HepG2 (cell line): Measurements from ENCODE around the gene ESPNL. TPM values are rescaled to one million over a fixed set of nuclear protein-coding genes. Genes with fewer than 3 reads are reported as not detected.

ENCODE experiments used
- ATAC-seq: fragments of 200-7000 bp; cut with Tn5 transposase; 3 replicates; pipeline ENCODE4 v1.9.1; 2020; ENCODE audit warnings: mild to moderate bottlenecking, moderate library complexity
- BruUV-seq: library from RNA; stranded (reverse); fragments of 400-500 nt; replicated peaks from 2 replicates; lab custom pipeline; 2021; lab: Mats Ljungman, UMichigan
- CTCF ChIA-PET: fragments of 300-600 bp; formaldehyde crosslinking; extraction: SDS; loops from one replicate; lab custom pipeline; 2021; ENCODE audit warnings: low total read pairs, inconsistent platforms, low intra/inter-chr PET ratio; lab: Yijun Ruan, JAX
- POLR2A ChIA-PET: fragments of 350-600 bp; sonication (Branson Sonifier 250); formaldehyde crosslinking; loops from one replicate; lab custom pipeline; 2020; ENCODE audit warnings: antibody characterized with exemption, inconsistent platforms; lab: Yijun Ruan, JAX
- DNase-seq: peaks from one replicate; pipeline ENCODE4 v3.0.0-alpha.2; 2015; ENCODE audit warnings: low spot score
- FAIRE-seq: peaks from 3 replicates; lab custom pipeline; 2011; peaks lifted over from hg19 to GRCh38; lab: Jason Lieb, UNC
- H2AFZ ChIP-seq: one replicate; pipeline ENCODE4 v1.6.1; 2011; ENCODE audit warnings: low read length, inconsistent platforms
- H3K27ac ChIP-seq: fragments of 300-600 bp; 3 replicates; pipeline ENCODE4 v1.8.0; 2011; ENCODE audit warnings: mixed run types, mild to moderate bottlenecking, mixed read lengths, low read length, inconsistent platforms; ENCODE audit not compliant: insufficient read depth; ENCODE audit errors: extremely low read length
- H3K27me3 ChIP-seq, 2 experiments: fragments of 200-600 bp in 1 of 2; 2 replicates in 1 of 2; 3 replicates in 1 of 2; pipeline versions ENCODE4 v1.6.0 to v1.8.0; 2011; ENCODE audit warnings: low read length in 2 of 2, mild to moderate bottlenecking in 2 of 2, moderate library complexity in 2 of 2, inconsistent platforms in 1 of 2; ENCODE audit not compliant: insufficient read depth in 2 of 2, control insufficient read depth in 1 of 2
- H3K36me3 ChIP-seq, 2 experiments: fragments of 200-600 bp in 1 of 2; replicated peaks in 1 of 2; 2 replicates in 1 of 2; 3 replicates in 1 of 2; pipeline versions ENCODE4 v1.5.1 to v1.8.0; 2011; ENCODE audit warnings: low read length in 2 of 2, inconsistent platforms in 1 of 2; ENCODE audit not compliant: insufficient read depth in 2 of 2, control insufficient read depth in 1 of 2
- H3K4me1 ChIP-seq: 2 replicates; pipeline ENCODE4 v1.5.1; 2012; ENCODE audit warnings: low read length, inconsistent platforms; ENCODE audit not compliant: insufficient read depth
- H3K4me2 ChIP-seq: 2 replicates; pipeline ENCODE4 v1.6.0; 2011; ENCODE audit warnings: low read depth, low read length, inconsistent platforms
- H3K4me3 ChIP-seq, 3 experiments: fragments of 200-600 bp in 1 of 3; sonication (generic), shearing (Covaris generic) in 1 of 3; replicated peaks in 1 of 3; 2 replicates each; pipeline ENCODE4 v1.5.1; 2011 to 2016; ENCODE audit warnings: low read length in 3 of 3, inconsistent platforms in 2 of 3, low read depth in 2 of 3, mild to moderate bottlenecking in 2 of 3, control low read depth in 1 of 3, mixed read lengths in 1 of 3; ENCODE audit not compliant: insufficient read depth in 1 of 3
- H3K79me2 ChIP-seq: one replicate; pipeline ENCODE4 v1.6.1; 2011; ENCODE audit warnings: low read length, inconsistent platforms; ENCODE audit not compliant: insufficient read depth
- H3K9ac ChIP-seq: 2 replicates; pipeline ENCODE4 v1.6.0; 2011; ENCODE audit warnings: mild to moderate bottlenecking, low read depth, low read length, inconsistent platforms; ENCODE audit not compliant: insufficient read depth
- H3K9me3 ChIP-seq: 2 replicates; pipeline ENCODE4 v1.5.1; 2012; ENCODE audit warnings: mild to moderate bottlenecking, low read length
- H4K20me1 ChIP-seq: 2 replicates; pipeline ENCODE4 v1.6.0; 2011; ENCODE audit warnings: inconsistent platforms, mild to moderate bottlenecking, low read length, moderate library complexity; ENCODE audit not compliant: insufficient read depth
- ASH2L ChIP-seq: fragments of 300-600, 200-600 bp; sonication (generic); IDR thresholded peaks from 2 replicates; pipeline ENCODE4 v1.7.0; 2017; ENCODE audit warnings: low read depth, mild to moderate bottlenecking, moderate library complexity, mixed read lengths, low read length; ENCODE audit not compliant: insufficient read length
- BRCA1 ChIP-seq: sonication (generic); formaldehyde crosslinking; IDR thresholded peaks from 2 replicates; pipeline ENCODE4 v1.4.0; 2020; ENCODE audit warnings: missing genetic modification reagents
- DNMT1 ChIP-seq: sonication (generic); formaldehyde crosslinking; IDR thresholded peaks from 2 replicates; pipeline ENCODE4 v1.5.1; 2020; ENCODE audit warnings: mild to moderate bottlenecking, missing genetic modification reagents
- DRAP1 ChIP-seq: IDR thresholded peaks from 2 replicates; pipeline ENCODE4 v1.6.1; 2016; ENCODE audit warnings: missing genetic modification reagents, missing compliant biosample characterization
- ELF3 ChIP-seq: IDR thresholded peaks from 2 replicates; pipeline ENCODE4 v1.6.1; 2016; ENCODE audit warnings: missing genetic modification reagents, missing compliant biosample characterization
- ELK4 ChIP-seq: sonication (generic); formaldehyde crosslinking; IDR thresholded peaks from 2 replicates; pipeline ENCODE4 v1.9.0; 2021; ENCODE audit warnings: missing genetic modification reagents, borderline replicate concordance
- HOXA5 ChIP-seq: sonication (generic); formaldehyde crosslinking; IDR thresholded peaks from 2 replicates; pipeline ENCODE4 v1.4.0; 2020; ENCODE audit warnings: missing genetic modification reagents
- MED13 ChIP-seq: sonication (generic); formaldehyde crosslinking; IDR thresholded peaks from 2 replicates; pipeline ENCODE4 v1.5.0; 2020; ENCODE audit warnings: missing genetic modification reagents
- MIER2 ChIP-seq: IDR thresholded peaks from 2 replicates; pipeline ENCODE4 v1.6.1; 2016; ENCODE audit warnings: missing biosample characterization, missing genetic modification reagents
- NR3C1 ChIP-seq: sonication (generic); formaldehyde crosslinking; IDR thresholded peaks from 2 replicates; pipeline ENCODE4 v1.4.0; 2020; ENCODE audit warnings: missing genetic modification reagents
- TBX2 ChIP-seq: sonication (generic); formaldehyde crosslinking; IDR thresholded peaks from 2 replicates; pipeline ENCODE4 v1.5.0; 2020; ENCODE audit warnings: missing genetic modification reagents, mild to moderate bottlenecking, borderline replicate concordance
- U2AF2 ChIP-seq: fragments of 200-400 bp; formaldehyde crosslinking; IDR thresholded peaks from 2 replicates; pipeline ENCODE4 v1.6.1; 2017; ENCODE audit warnings: low read depth, mild to moderate bottlenecking, low read length
- XRCC5 ChIP-seq: fragments of 200-400 bp; formaldehyde crosslinking; optimal IDR thresholded peaks from 2 replicates; pipeline ENCODE3; 2017; ENCODE audit warnings: mild to moderate bottlenecking, low read length
- ZBTB39 ChIP-seq: sonication (generic); formaldehyde crosslinking; IDR thresholded peaks from 2 replicates; pipeline ENCODE4 v1.5.0; 2020; ENCODE audit warnings: missing genetic modification reagents
- ZNF280B ChIP-seq: sonication (generic); formaldehyde crosslinking; IDR thresholded peaks from 2 replicates; pipeline ENCODE4 v1.5.0; 2020; ENCODE audit warnings: missing genetic modification reagents, mild to moderate bottlenecking, borderline replicate concordance
- ZNF761 ChIP-seq: sonication (generic); formaldehyde crosslinking; conservative IDR thresholded peaks from 2 replicates; pipeline ENCODE4 v1.4.0; 2020; ENCODE audit warnings: mild to moderate bottlenecking, missing genetic modification reagents
- ZNF83 ChIP-seq: sonication (generic); formaldehyde crosslinking; IDR thresholded peaks from 2 replicates; pipeline ENCODE4 v1.4.0; 2020; ENCODE audit warnings: missing genetic modification reagents, mild to moderate bottlenecking, borderline replicate concordance
- WGBS: methylation state at CpG from one replicate; pipeline ENCODE4 v1.1.6; 2017; ENCODE audit warnings: low lambda C conversion rate; 5-methylcytosine and 5-hydroxymethylcytosine counted together
- in situ Hi-C: cut with HindIII; loops from 2 replicates; pipeline ENCODE4 v1.10.0; 2017; ENCODE audit warnings: low pct_unique_long_range_greater_than_20kb; ENCODE audit not compliant: extremely low pct_ligation_motif_present
- intact Hi-C: fragments of 100-400 bp; cut with micrococcal nuclease; formaldehyde crosslinking; loops from one replicate; pipeline ENCODE4 v1.10.0; 2022; ENCODE audit not compliant: unreplicated experiment
- polyA plus RNA-seq, 8 experiments: library from polyadenylated mRNA; depleted of rRNA in 3 of 8; stranded (reverse) in 7 of 8; unstranded in 1 of 8; fragments of >200 nt; fragmentation: Illumina TruSeq in 4 of 8; extraction: Trizol in 4 of 8; gene quantifications; 2 replicates each; pipeline versions ENCODE4 v1.2.1 to v1.2.3, GENCODE V29; 2011 to 2016; ENCODE audit warnings: low read depth in 4 of 8, missing spikeins in 1 of 8, mixed read lengths in 1 of 8; ENCODE audit not compliant: insufficient read depth in 1 of 8
- total RNA-seq, 5 experiments: library from RNA; depleted of rRNA; stranded (reverse); fragments of >200 nt; fragmentation: Illumina TruSeq; extraction: Trizol; gene quantifications; 2 replicates each; pipeline ENCODE4 v1.2.3, GENCODE V29; 2016; ENCODE audit warnings: low read depth in 1 of 5

The ESPNL gene
- total and polyA plus RNA-seq, 2 of the 13 experiments (the other 11 are each of a cell fraction or from before 2014, with no cell fraction given) = 0.45 to 0.80 TPM

GRCh38 chr2:238061315-238062202 lies 38.6 kb upstream of the ESPNL start:
- H3K4me2 ChIP-seq = peak overlapping the region; percentile 95
- H3K27ac ChIP-seq = peak overlapping the region; percentile 55
- no peaks in the 10 kb centered on the region for H3K9me3 ChIP-seq
- peaks cover 34% of the 10 kb centered on the region for H3K79me2 ChIP-seq
- H2AFZ ChIP-seq = peak overlapping the region; percentile 56
- H3K27me3 ChIP-seq = no peaks in the 10 kb centered on the region; a peak in 1 of 5 replicates
- peaks cover 4 to 14% of the 10 kb centered on the region in 2 experiments; a peak in 3 of 5 replicates for H3K36me3 ChIP-seq
- DNase-seq = peak; percentile 35
- in situ Hi-C loops = loop anchor here (5.0 kb wide), 1 partner anchor 94 kb away; the partner anchor contains the start of gene UBE2F
- peak overlapping the region; percentile 84 for H3K9ac ChIP-seq
- H4K20me1 ChIP-seq = no peaks in the 10 kb centered on the region
- TSS peak; percentile 63 for BruUV-seq
- CTCF ChIA-PET = no interaction called here
- FAIRE-seq = no peak
- peak; percentile 24 for ATAC-seq
- POLR2A ChIA-PET = interaction anchor here (0.6 to 3.8 kb wide), 33 partner anchors 9 to 201 kb away, joined by 3 to 27 read pairs (median 5); no protein-coding TSS in a partner anchor
- H3K4me1 ChIP-seq = peaks cover 59% of the 10 kb centered on the region
- WGBS = 2% methylated on average over 28 of the region's 29 CpGs
- intact Hi-C loops = loop anchor here (2.0 to 10.0 kb wide), 5 partner anchors 17 to 383 kb away; partner anchors contain the start of genes PER2 and UBE2F
- H3K4me3 ChIP-seq = peak overlapping the region; percentile 94 to 98 (median 97)
- TF ChIP-seq DNMT1 (CRISPR knock-in tag) = 0 out of 2 replicates have a peak, but pooled peaks have one; percentile 25
- TF ChIP-seq ELK4 (CRISPR knock-in tag) = no peak
- TF ChIP-seq ELF3 (CRISPR knock-in tag) = no peak
- 0 out of 2 replicates have a peak, but pooled peaks have one; percentile 1 for TF ChIP-seq TBX2 (CRISPR knock-in tag)
- peak; percentile 59; the same call in 1 of the 2 replicates for TF ChIP-seq ZNF761 (CRISPR knock-in tag)
- TF ChIP-seq ZNF83 (CRISPR knock-in tag) = 0 out of 2 replicates have a peak, but pooled peaks have one; percentile 4
- TF ChIP-seq MIER2 (CRISPR knock-in tag) = no peak
- TF ChIP-seq ZNF280B = 0 out of 2 replicates have a peak, but pooled peaks have one; percentile 15
- TF ChIP-seq HOXA5 (CRISPR knock-in tag) = no peak
- no peak for TF ChIP-seq U2AF2
- TF ChIP-seq XRCC5 = no peak
- TF ChIP-seq MED13 = peak; percentile 28; the same call in 1 of the 2 replicates
- peak; percentile 51; the same call in 1 of the 2 replicates for TF ChIP-seq BRCA1 (CRISPR knock-in tag)
- peak; percentile 5 for TF ChIP-seq ASH2L
- no peak for TF ChIP-seq NR3C1 (CRISPR knock-in tag)
- 0 out of 2 replicates have a peak, but pooled peaks have one; percentile 22 for TF ChIP-seq DRAP1 (CRISPR knock-in tag)
- TF ChIP-seq ZBTB39 (CRISPR knock-in tag) = peak; percentile 48; the same call in 1 of the 2 replicates
